Measurements from ENCODE around the gene RPS16.

GRCh38 chr19:39428283-39429112, 7.3 kb downstream of the RPS16 start:
- TF ChIP-seq CTCF (IDR thresholded peaks at IDR 0.05) (no peak), POLR2A (IDR thresholded peaks at IDR 0.05) (no peak)

Data from right lobe of liver (tissue), 4 donors.